Heart right ventricle (tissue), 16 donors: Measurements from ENCODE around the gene BID. TPM values are rescaled to one million over a fixed set of nuclear protein-coding genes. Genes with fewer than 3 reads are reported as not detected.
A peak's percentile ranks its signal among the peaks of the same experiment; 100 is the strongest.

Source experiments
- ATAC-seq, 8 donors: fragments of 200-7000 bp; cut with Tn5 transposase; one replicate each; pipeline ENCODE4 v1.9.1; 2020; ENCODE audit warnings: mild to moderate bottlenecking in 8 of 8, moderate library complexity in 8 of 8, moderate number of reproducible peaks in 1 of 8
- DNase-seq, 2 donors: peaks; one replicate each; pipeline ENCODE4 v3.0.0-alpha.2; 2020
- H3K27ac ChIP-seq, 10 donors: fragments of 200-600 bp; sonication (generic) in 2 of 10; one replicate each; pipeline versions ENCODE4 v1.5.0 to v1.8.0; 2020 to 2022; ENCODE audit warnings: mild to moderate bottlenecking in 3 of 10
- H3K27me3 ChIP-seq, 7 donors: fragments of 200-600 bp; one replicate each; pipeline ENCODE4 v1.8.0; 2021 to 2022; ENCODE audit warnings: mild to moderate bottlenecking in 2 of 7
- H3K36me3 ChIP-seq, 9 donors: fragments of 200-600 bp; sonication (generic) in 1 of 9; one replicate each; pipeline versions ENCODE4 v1.5.0 to v1.8.0; 2020 to 2022; ENCODE audit warnings: mild to moderate bottlenecking in 2 of 9
- H3K4me1 ChIP-seq, 9 donors: fragments of 200-600 bp; sonication (generic) in 1 of 9; one replicate each; pipeline versions ENCODE4 v1.5.0 to v1.8.0; 2020 to 2022; ENCODE audit warnings: mild to moderate bottlenecking in 4 of 9
- H3K4me3 ChIP-seq, 10 donors: fragments of 200-600 bp; sonication (generic) in 2 of 10; one replicate each; pipeline versions ENCODE4 v1.5.0 to v1.8.0; 2020 to 2022; ENCODE audit warnings: mild to moderate bottlenecking in 7 of 10, moderate library complexity in 2 of 10
- H3K9me3 ChIP-seq, 11 donors: fragments of 200-600 bp in 10 of 11; sonication (generic) in 2 of 11; one replicate each; pipeline versions ENCODE4 v1.5.0 to v1.8.0; 2013 to 2022; ENCODE audit warnings: mild to moderate bottlenecking in 2 of 11, control low read depth in 1 of 11, moderate library complexity in 1 of 11
- CTCF ChIP-seq, 9 donors: fragments of 200-600 bp; sonication (generic) in 2 of 9; IDR thresholded peaks; one replicate each; pipeline versions ENCODE4 v1.5.0 to v1.8.0; 2021 to 2022; ENCODE audit warnings: antibody characterized with exemption in 9 of 9, mild to moderate bottlenecking in 5 of 9, moderate library complexity in 1 of 9
- WGBS, 2 donors: extraction: QIAGEN DNeasy Blood & Tissue Kit; methylation state at CpG; one replicate each; pipeline ENCODE4 v1.1.7; 2013; ENCODE audit warnings: inconsistent platforms in 1 of 2; 5-methylcytosine and 5-hydroxymethylcytosine counted together
- intact Hi-C, 10 donors: fragments of 100-400 bp; cut with DNase I; formaldehyde crosslinking; loops; one replicate each; pipeline versions ENCODE4 v1.11.1 to v1.14.2; 2022
- polyA plus RNA-seq, 2 donors: library from polyadenylated mRNA; stranded (reverse); fragments of 200-250 nt; gene quantifications; one replicate each; pipeline ENCODE4 v1.2.3, GENCODE V29; 2013
- total RNA-seq, 10 donors: library from RNA; stranded (reverse); fragmentation: NEBNext Ultra II Directional in 3 of 10; extraction: Animal tissue kit (Norgen Biotek cat#: 25700) in 3 of 10; gene quantifications; one replicate each; pipeline versions ENCODE4 v1.2.1 to v1.2.4, GENCODE V29; 2021 to 2023
- donor health status: Arrhythmogenic right ventricular cardiomyopathy.
- donor health status: ischemic (EF 13 %, LVEDD 7.1; RV severe dilation, severe dysfunction).
- donor health status: healthy with polysubstance abuse.
- donor health status: DM: no; HTN: yes; CAD: no.
- donor health status: DM: no; HTN: no; CAD: no.
- donor health status: ischemic (EF 25% LVEDD 6.9; RV normal size, moderate dysfunction).
- donor health status: ischemic (EF 25% LVEDD 5.7; RV mildly dilated, moderate dysfunction).
- donor health status: healthy.
- donor health status: DM: yes; HTN: yes; CAD: no.
- donor health status: Ischemic cardiomyopathy.
- donor health status: ischemic (EF 35%, LVEDD 5.7; RV mildly dilated, moderate dysfunction).
- donor health status: nonischemic (EF 11% LVEDD 7.7; RV severe dilation, severe dysfunction).
- donor health status: DM: yes; HTN: yes; CAD: no.
- donor health status: PGD.
- donor health status: ischemic (EF 29% LVEDD 5.4; RV normal size, mild dysfunction).
- donor health status: nonischemic (EF 23%, LVEDD 6.1; RV moderate dilation, normal function).

The BID gene
- total and polyA plus RNA-seq, 12 donors = 5.6 to 42.9 (median 10.9) TPM

- H3K36me3 ChIP-seq = peaks cover 0 to 69% (median 0%) of the 10 kb centered on the region in 9 donors
- intact Hi-C loops = loop anchor here in 6 of 10 donors (2.0 to 10.0 kb wide), 11 partner anchors 35 to 335 kb away; partner anchors contain the start of gene PEX26 (in 4 of the 6)
- H3K27me3 ChIP-seq = no peaks in the 10 kb centered on the region
- no peak for TF ChIP-seq CTCF (IDR thresholded peaks at IDR 0.05)
- no peaks in the 10 kb centered on the region for H3K9me3 ChIP-seq
- WGBS, 2 donors = 70% methylated on average over 18 of the region's 18 CpGs
- no peak overlapping the region for H3K27ac ChIP-seq
- DNase-seq = no peak
- ATAC-seq = no peak
- peaks cover 0 to 22% (median 14%) of the 10 kb centered on the region in 9 donors for H3K4me1 ChIP-seq
- no peak overlapping the region for H3K4me3 ChIP-seq
Measured at GRCh38 chr22:17741866-17742526, 32.3 kb downstream of the BID start.

GRCh38 chr22:17739196-17739975 lies 34.9 kb downstream of the BID start:
- Histone ChIP-seq H3K27me3 (no peaks in the 10 kb centered on the region), H3K4me3 (no peak overlapping the region), H3K9me3 (no peaks in the 10 kb centered on the region), H3K4me1 (peaks cover 0 to 19% (median 13%) of the 10 kb centered on the region in 9 donors), H3K27ac (no peak overlapping the region), H3K36me3 (peaks cover 0 to 92% (median 6%) of the 10 kb centered on the region in 9 donors)
- intact Hi-C loops = loop anchor here in 1 of 10 donors (10.0 kb wide), 1 partner anchor 45 kb away; no protein-coding TSS in a partner anchor
- ATAC-seq = peak in 1 of 8 donors; percentile 4
- WGBS, 2 donors = 91 to 93% methylated on average over 36 of the region's 36 CpGs
- no peak for DNase-seq
- TF ChIP-seq CTCF (IDR thresholded peaks at IDR 0.05) = no peak

GRCh38 chr22:17738386-17739128 lies 35.7 kb downstream of the BID start:
- intact Hi-C loops = loop anchor here in 1 of 10 donors (10.0 kb wide), 1 partner anchor 46 kb away; no protein-coding TSS in a partner anchor
- TF ChIP-seq CTCF (IDR thresholded peaks at IDR 0.05) = no peak
- no peak for DNase-seq
- H3K4me1 ChIP-seq = peaks cover 0 to 11% (median 6%) of the 10 kb centered on the region in 9 donors
- peaks cover 0 to 92% (median 14%) of the 10 kb centered on the region in 9 donors for H3K36me3 ChIP-seq
- 92 to 96% methylated on average over 21 of the region's 21 CpGs for WGBS, 2 donors
- no peak for ATAC-seq
- no peak overlapping the region for H3K27ac ChIP-seq
- no peak overlapping the region for H3K4me3 ChIP-seq
- no peaks in the 10 kb centered on the region for H3K9me3 ChIP-seq
- H3K27me3 ChIP-seq = no peaks in the 10 kb centered on the region

DNA sequence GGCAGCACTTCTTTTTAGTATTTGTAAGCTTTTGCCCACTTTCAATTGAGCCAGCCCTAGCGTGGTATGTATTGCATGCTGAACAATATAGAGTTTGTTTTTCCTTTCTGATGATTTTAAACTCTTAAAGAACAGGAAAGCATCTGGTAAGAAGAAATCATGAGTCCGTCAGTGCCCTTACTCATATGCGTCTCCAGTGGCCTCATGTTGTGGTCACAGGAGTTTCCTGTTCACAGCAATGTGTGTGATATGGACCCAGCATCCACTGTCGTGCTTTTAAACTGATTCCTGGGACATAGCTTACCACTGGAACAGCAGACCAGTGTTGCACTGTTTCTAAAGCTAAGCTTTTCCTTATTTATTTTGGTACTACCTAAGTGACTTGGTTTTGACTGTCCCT lies 40.1 kb downstream of the BID start:
- no peak for DNase-seq
- Histone ChIP-seq H3K27ac (no peak overlapping the region), H3K36me3 (peaks cover 0 to 100% (median 20%) of the 10 kb centered on the region in 9 donors), H3K27me3 (no peaks in the 10 kb centered on the region), H3K4me3 (no peak overlapping the region), H3K9me3 (no peaks in the 10 kb centered on the region), H3K4me1 (no peaks in the 10 kb centered on the region)
- 77 to 78% methylated on average over 4 of the region's 4 CpGs for WGBS, 2 donors
- TF ChIP-seq CTCF (IDR thresholded peaks at IDR 0.05) = no peak
- intact Hi-C loops = loop anchor here in 1 of 10 donors (10.0 kb wide), 1 partner anchor 51 kb away; no protein-coding TSS in a partner anchor
- no peak for ATAC-seq
